ACC112 (cell line): Measurements from ENCODE around the gene MZF1.
"Not testable (repeated sequence)": the region's sequence is repeated elsewhere in the genome, so short reads cannot be mapped to it uniquely, and the experiment has no call there.

Experiments
- H2AFZ ChIP-seq: fragments of 200-600 bp; sonication (generic); one replicate; pipeline ENCODE4 v1.6.0; 2017; ENCODE audit warnings: antibody characterized with exemption, low read length; ENCODE audit not compliant: unreplicated experiment
- H3K27ac ChIP-seq: fragments of 200-600 bp; sonication (generic); 2 replicates; pipeline ENCODE4 v1.5.1; 2014; ENCODE audit warnings: low read depth, mild to moderate bottlenecking, antibody characterized with exemption, low read length, moderate library complexity
- H3K27me3 ChIP-seq: fragments of 200-600 bp; sonication (generic); 2 replicates; pipeline ENCODE4 v1.6.1; 2014; ENCODE audit warnings: mild to moderate bottlenecking, antibody characterized with exemption, low read length, moderate library complexity, mixed read lengths; ENCODE audit not compliant: insufficient read depth
- H3K36me3 ChIP-seq: fragments of 200-600 bp; sonication (generic); 2 replicates; pipeline ENCODE4 v1.6.1; 2016; ENCODE audit warnings: mild to moderate bottlenecking, antibody characterized with exemption, low read length, moderate library complexity, mixed read lengths; ENCODE audit not compliant: insufficient read depth
- H3K4me1 ChIP-seq: fragments of 200-600 bp; sonication (generic); one replicate; pipeline ENCODE4 v1.6.1; 2016; ENCODE audit warnings: low read length, mixed read lengths; ENCODE audit not compliant: insufficient read depth, unreplicated experiment, control insufficient read depth
- H3K4me3 ChIP-seq: fragments of 200-600 bp; sonication (generic); 2 replicates; pipeline ENCODE4 v1.5.1; 2014; ENCODE audit warnings: mild to moderate bottlenecking, low read depth, low read length
- H3K79me2 ChIP-seq: fragments of 200-600 bp; sonication (generic); one replicate; pipeline ENCODE4 v1.6.0; 2016; ENCODE audit warnings: low read length; ENCODE audit not compliant: control insufficient read depth, unreplicated experiment, insufficient read depth

The MZF1 gene

GRCh38 chr19:58578012-58578925, 5.1 kb upstream of the MZF1 start:
- Histone ChIP-seq H3K36me3 (no peaks in the 10 kb centered on the region), H3K27me3 (no peaks in the 10 kb centered on the region), H3K27ac (no peak overlapping the region), H3K4me3 (no peak overlapping the region), H2AFZ (no peak overlapping the region), H3K79me2 (peaks cover 3% of the 10 kb centered on the region), H3K4me1 (peaks cover 5% of the 10 kb centered on the region)

- H3K4me1 ChIP-seq: not testable (repeated sequence)
Measured at GRCh38 chr19:58577581-58577980, 4.4 kb upstream of the MZF1 start.

GRCh38 chr19:58575183-58576041, 2.3 kb upstream of the MZF1 start:
- Histone ChIP-seq H3K4me3 (peak overlapping the region; percentile 83), H3K4me1 (peaks cover 8% of the 10 kb centered on the region), H3K79me2 (peaks cover 3% of the 10 kb centered on the region), H3K36me3 (no peaks in the 10 kb centered on the region), H3K27me3 (no peaks in the 10 kb centered on the region), H2AFZ (no peak overlapping the region), H3K27ac (peak overlapping the region; percentile 93)

More at GRCh38 chr19:58577581-58577980, 4.4 kb upstream of the MZF1 start:
- not testable (repeated sequence) for H2AFZ ChIP-seq, H3K4me3 ChIP-seq, H3K27me3 ChIP-seq, H3K27ac ChIP-seq, H3K36me3 ChIP-seq, H3K79me2 ChIP-seq

- Histone ChIP-seq H3K4me1 (peaks cover 8% of the 10 kb centered on the region), H3K4me3 (peak overlapping the region; percentile 74), H3K27ac (peak overlapping the region; percentile 89), H2AFZ (peak overlapping the region; percentile 20), H3K79me2 (peaks cover 3% of the 10 kb centered on the region), H3K27me3 (no peaks in the 10 kb centered on the region), H3K36me3 (no peaks in the 10 kb centered on the region)
Measured at GRCh38 chr19:58573658-58574164, 576 bp upstream of the MZF1 start.

- Histone ChIP-seq H3K4me1 (peaks cover 8% of the 10 kb centered on the region), H3K79me2 (no peaks in the 10 kb centered on the region), H3K36me3 (no peaks in the 10 kb centered on the region), H3K27ac (peak overlapping the region; percentile 89), H2AFZ (no peak overlapping the region), H3K27me3 (no peaks in the 10 kb centered on the region), H3K4me3 (peak overlapping the region; percentile 74)
Measured at GRCh38 chr19:58572026-58572817, 913 bp downstream of the MZF1 start.

GRCh38 chr19:58571575-58571947, 1.6 kb downstream of the MZF1 start:
- Histone ChIP-seq H3K4me3 (no peak overlapping the region), H2AFZ (no peak overlapping the region), H3K79me2 (no peaks in the 10 kb centered on the region)

GRCh38 chr19:58570770-58571574, 2.2 kb downstream of the MZF1 start:
- Histone ChIP-seq H3K79me2 (no peaks in the 10 kb centered on the region), H3K36me3 (no peaks in the 10 kb centered on the region), H3K4me1 (peaks cover 8% of the 10 kb centered on the region), H3K4me3 (no peak overlapping the region), H3K27ac (no peak overlapping the region), H2AFZ (no peak overlapping the region), H3K27me3 (no peaks in the 10 kb centered on the region)

More at GRCh38 chr19:58571575-58571947, 1.6 kb downstream of the MZF1 start:
- Histone ChIP-seq H3K27me3 (no peaks in the 10 kb centered on the region), H3K36me3 (no peaks in the 10 kb centered on the region), H3K4me1 (peaks cover 8% of the 10 kb centered on the region), H3K27ac (no peak overlapping the region)

- H3K4me3 ChIP-seq: no peak overlapping the region
- H3K79me2 ChIP-seq: no peaks in the 10 kb centered on the region
- peaks cover 8% of the 10 kb centered on the region for H3K4me1 ChIP-seq
- H2AFZ ChIP-seq: no peak overlapping the region
- no peak overlapping the region for H3K27ac ChIP-seq
- no peaks in the 10 kb centered on the region for H3K36me3 ChIP-seq
- no peaks in the 10 kb centered on the region for H3K27me3 ChIP-seq
Measured at GRCh38 chr19:58569943-58570670, 3.0 kb downstream of the MZF1 start.

- no peaks in the 10 kb centered on the region for H3K27me3 ChIP-seq
- no peaks in the 10 kb centered on the region for H3K36me3 ChIP-seq
- no peaks in the 10 kb centered on the region for H3K79me2 ChIP-seq
- H2AFZ ChIP-seq: no peak overlapping the region
- no peak overlapping the region for H3K4me3 ChIP-seq
- peaks cover 8% of the 10 kb centered on the region for H3K4me1 ChIP-seq
- no peak overlapping the region for H3K27ac ChIP-seq
Measured at GRCh38 chr19:58569191-58569942, 3.8 kb downstream of the MZF1 start.
